ENCODE data around the gene KNCN.

KNCN gene

DNA sequence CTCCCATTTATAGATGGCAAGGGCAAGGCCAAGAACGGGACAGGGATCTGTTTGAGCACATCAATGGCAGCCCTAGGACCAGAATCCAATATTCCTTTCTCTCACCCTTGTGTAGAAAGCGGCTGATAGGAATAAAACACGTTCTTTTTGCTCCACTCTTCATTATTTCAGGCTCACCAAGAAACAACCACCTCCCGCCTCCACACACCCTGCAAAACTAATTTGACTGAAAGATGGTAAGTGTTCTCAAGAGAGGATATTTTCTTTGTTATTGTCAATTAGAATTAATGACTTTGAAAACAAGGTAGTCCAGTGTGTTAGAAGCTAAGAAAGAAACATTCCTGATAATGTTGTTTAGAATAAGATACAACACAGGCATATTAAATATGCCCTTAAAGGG is 11.9 kb upstream of the KNCN start:
- no peak for DNase-seq

DNA sequence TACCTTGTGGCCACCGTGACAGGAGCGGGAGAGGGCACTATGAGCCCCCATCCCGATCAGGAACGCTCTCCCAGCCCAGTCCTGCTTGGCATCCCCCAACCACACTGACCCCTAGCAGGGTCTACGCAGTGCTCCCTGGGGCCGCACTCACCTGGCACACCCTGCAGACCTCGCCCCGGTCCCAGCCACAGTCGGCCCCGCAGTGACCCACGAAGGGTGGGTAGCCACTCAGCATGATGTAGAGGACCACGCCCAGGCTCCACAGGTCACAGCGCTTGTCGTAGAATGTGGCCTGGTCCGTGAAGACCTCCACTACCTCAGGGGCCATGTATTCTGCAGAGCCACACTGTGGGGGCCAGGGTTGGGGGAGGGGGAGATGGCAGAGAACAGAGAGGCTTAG is 11.1 kb upstream of the KNCN start:
- no peak for DNase-seq

- DNase-seq: no peak
These were observed 7.5 kb upstream of the KNCN start for GRCh38 chr1:46558966-46559365.

GRCh38 chr1:46558141-46558963 is 6.9 kb upstream of the KNCN start:
- no peak for DNase-seq

GRCh38 chr1:46557403-46557802 is 6.0 kb upstream of the KNCN start:
- no peak for DNase-seq

- no peak for DNase-seq
These were observed 5.4 kb upstream of the KNCN start for GRCh38 chr1:46556822-46557221.

GRCh38 chr1:46555826-46556619 is 4.6 kb upstream of the KNCN start:
- no peak for DNase-seq

GRCh38 chr1:46554597-46555381 is 3.3 kb upstream of the KNCN start:
- no peak for DNase-seq

DNA sequence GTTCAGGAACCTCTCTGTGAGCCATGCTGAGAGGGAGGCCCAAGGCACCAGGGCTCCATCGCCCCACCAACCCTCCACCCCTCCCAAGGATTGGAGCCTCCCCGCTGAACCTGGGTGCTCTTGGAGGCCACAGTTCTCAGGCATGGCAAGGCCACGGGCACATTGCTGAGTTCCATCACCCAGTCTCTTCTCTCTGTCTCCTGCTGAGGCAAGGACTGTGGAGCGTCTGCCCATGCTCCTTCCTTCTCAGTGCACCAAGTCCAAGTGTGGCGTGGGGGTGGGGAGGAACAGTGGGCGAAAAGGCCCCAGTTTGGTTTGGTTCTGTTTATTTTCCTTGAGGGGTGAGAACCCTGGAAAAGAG is 2.8 kb upstream of the KNCN start:
- no peak for DNase-seq

- no peak for DNase-seq
These were observed 2.1 kb upstream of the KNCN start for GRCh38 chr1:46553506-46553905.

GRCh38 chr1:46552357-46553237 is 1.1 kb upstream of the KNCN start:
- no peak for DNase-seq

GRCh38 chr1:46550751-46551231 is 656 bp downstream of the KNCN start:
- DNase-seq: peak; percentile 53

GRCh38 chr1:46549697-46550681 is 1.5 kb downstream of the KNCN start:
- peak; percentile 75 for DNase-seq

GRCh38 chr1:46547481-46548383 is 3.7 kb downstream of the KNCN start:
- no peak for DNase-seq

DNA sequence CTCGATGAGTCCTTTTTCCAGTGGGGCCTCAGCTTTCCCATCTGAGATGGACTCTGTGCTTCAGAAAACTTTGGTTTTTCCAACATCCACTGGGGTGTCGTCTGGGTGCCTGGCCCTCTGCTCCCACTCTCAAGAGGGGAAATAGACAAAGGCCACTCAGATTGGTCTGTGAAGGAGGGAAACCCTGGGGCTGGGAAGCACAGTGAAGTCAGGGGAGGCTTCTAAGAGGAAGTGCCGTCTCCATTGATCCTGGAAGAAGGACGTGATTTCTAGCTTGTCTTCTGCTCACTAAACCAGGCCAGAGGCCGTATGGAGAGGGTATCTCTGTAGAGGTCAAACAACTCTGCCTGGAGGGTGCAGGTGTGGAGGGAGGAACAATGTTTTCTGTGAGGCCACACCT is 5.2 kb downstream of the KNCN start:
- no peak for DNase-seq

- no peak for DNase-seq
These were observed 5.7 kb downstream of the KNCN start for GRCh38 chr1:46545784-46546183.

- no peak for DNase-seq
These were observed 6.7 kb downstream of the KNCN start for GRCh38 chr1:46544561-46545240.

DNA sequence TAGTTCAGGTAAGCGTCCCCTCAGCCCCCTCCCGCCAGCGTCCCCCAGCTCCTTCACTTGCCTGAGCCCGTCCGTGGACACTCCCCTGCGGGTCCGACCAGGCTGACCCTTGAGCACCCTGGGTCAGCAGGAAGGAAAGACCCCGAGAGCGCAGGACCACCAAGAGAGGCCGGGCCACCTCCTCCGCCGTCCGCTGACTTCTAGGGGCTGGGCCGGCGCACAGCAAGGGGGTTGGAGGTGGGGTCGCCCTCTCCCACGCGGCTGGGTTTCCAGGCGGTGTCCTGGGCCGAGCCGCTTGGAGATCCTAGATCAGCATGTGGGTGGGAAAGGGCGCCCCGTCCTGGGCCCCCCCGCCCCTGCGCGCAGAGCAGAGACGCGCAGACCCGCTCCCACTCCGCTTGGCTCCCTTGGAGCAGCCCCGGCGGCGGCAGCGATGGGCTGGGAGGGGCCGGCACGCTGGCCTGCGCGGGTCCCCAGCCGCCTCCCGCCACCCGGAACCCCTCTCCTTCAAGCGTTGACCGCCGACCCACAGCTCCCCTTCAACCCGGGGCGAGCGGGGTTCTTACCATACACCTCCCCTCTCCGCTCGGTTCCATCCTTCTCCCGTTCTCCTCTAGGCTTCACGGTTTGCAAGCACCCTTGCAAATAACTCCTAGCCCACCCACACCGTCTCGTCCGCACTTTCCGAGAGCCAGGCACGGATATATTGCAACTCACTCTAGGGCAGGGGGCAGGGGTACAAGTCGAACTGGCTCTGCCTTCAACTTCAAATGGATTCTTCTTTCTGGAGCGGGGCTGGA is 7.5 kb downstream of the KNCN start:
- DNase-seq: no peak
